Measurements from ENCODE around the gene CA9. TPM values are rescaled to one million over a fixed set of nuclear protein-coding genes. Genes with fewer than 3 reads are reported as not detected.
"Not testable (repeated sequence)": the region's sequence is repeated elsewhere in the genome, so short reads cannot be mapped to it uniquely, and the experiment has no call there.

CA9 gene
- total RNA-seq: 1 to 10 TPM in 1 of 8 experiments, under 1 TPM in 2, not detected in 5; 0.60 to 1.8 (median 0.87) TPM

DNA sequence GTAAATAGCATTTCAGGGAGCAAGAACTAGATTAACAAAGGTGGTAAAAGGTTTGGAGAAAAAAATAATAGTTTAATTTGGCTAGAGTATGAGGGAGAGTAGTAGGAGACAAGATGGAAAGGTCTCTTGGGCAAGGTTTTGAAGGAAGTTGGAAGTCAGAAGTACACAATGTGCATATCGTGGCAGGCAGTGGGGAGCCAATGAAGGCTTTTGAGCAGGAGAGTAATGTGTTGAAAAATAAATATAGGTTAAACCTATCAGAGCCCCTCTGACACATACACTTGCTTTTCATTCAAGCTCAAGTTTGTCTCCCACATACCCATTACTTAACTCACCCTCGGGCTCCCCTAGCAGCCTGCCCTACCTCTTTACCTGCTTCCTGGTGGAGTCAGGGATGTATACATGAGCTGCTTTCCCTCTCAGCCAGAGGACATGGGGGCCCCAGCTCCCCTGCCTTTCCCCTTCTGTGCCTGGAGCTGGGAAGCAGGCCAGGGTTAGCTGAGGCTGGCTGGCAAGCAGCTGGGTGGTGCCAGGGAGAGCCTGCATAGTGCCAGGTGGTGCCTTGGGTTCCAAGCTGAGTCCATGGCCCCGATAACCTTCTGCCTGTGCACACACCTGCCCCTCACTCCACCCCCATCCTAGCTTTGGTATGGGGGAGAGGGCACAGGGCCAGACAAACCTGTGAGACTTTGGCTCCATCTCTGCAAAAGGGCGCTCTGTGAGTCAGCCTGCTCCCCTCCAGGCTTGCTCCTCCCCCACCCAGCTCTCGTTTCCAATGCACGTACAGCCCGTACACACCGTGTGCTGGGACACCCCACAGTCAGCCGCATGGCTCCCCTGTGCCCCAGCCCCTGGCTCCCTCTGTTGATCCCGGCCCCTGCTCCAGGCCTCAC lies at the start of gene CA9:
Gene CA9, plus strand, starts transcription at position 797 of the 893 bp plus-strand sequence. Its CDS starts 32 bp downstream, at position 829.
- H3K4me3 ChIP-seq: no peak within 1 kb of the TSS
- 43 to 90% (median 78%) methylated on average over 1 to 2 of the region's 10 CpGs; no CpG with 5 or more reads in 1 of the 10 experiments for WGBS, 10 experiments
- no peak within 1 kb of the TSS for H3K27ac ChIP-seq
- in situ Hi-C loops (cut with MboI; ENCODE audit: low pct_unique_long_range_greater_than_20kb in 2 of 9, low sequenced_read_pairs in 9 of 9, unreplicated experiment in 9 of 9): no loop called here
- H3K4me1 ChIP-seq (replicated peaks in 1 of 2): no peaks in the 10 kb centered on the region
- ATAC-seq (replicated peaks in 6 of 8): peak in 1 of 8 experiments; percentile 7

DNA sequence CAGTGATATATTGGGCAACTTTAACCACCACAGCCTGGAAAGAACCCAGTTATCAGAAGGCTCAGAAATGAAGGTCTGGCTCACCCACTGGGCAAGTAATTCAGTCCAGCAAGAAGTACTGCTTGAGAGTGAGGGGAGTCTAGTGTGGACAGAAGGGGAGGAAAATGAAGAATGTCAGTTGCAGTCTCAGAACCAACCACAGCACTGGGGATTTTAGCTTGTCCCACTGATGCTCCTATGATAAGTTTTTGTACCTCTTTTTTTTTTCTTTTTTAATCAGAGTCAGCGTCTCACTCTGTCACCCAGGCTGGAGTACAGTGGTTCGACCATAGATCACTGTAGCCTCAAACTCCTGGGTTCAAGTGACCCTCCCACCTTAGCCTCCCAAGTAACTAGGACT lies 46.2 kb upstream of the CA9 start:
- WGBS, 10 experiments: 72 to 100% (median 86%) methylated on average over 1 to 2 of the region's 2 CpGs; no CpG with 5 or more reads in 3 of the 10 experiments
- ATAC-seq (replicated peaks in 6 of 8): no peak
- in situ Hi-C loops (cut with MboI; ENCODE audit: low pct_unique_long_range_greater_than_20kb in 2 of 9, low sequenced_read_pairs in 9 of 9, unreplicated experiment in 9 of 9): loop anchor here in 1 of 9 experiments (10.0 kb wide), 1 partner anchor 63 kb away; a partner anchor contains a TSS

DNA sequence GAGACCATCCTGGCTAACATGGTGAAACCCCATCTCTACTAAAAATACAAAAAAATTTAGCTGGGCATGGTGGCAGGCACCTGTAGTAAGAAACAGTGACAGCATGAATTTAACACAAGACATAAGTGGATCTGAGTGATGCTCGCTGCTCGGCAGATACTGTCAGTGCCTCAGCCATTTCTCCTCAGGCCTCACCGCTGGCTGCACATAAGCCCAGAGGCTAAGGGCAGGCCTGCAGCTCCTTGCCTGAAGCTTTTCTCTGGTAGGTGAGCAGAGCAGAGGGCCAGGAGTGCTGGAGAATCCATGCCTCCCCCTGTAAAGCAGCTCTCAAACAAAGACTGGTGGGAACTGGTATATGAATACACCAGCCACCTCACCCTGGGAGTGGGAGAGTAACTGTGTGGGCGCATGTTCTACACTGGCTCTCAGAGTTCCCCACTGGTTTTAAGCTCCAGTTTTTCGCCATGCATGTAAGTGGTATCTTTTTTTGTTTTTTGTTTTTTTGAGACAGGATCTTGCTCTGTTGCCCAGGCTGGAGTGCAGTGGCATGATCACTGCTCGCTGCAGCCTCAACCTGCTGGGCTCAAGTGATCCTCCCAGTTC lies 45.2 kb upstream of the CA9 start:
- no peak for ATAC-seq (replicated peaks in 6 of 8)
- no peaks in the 10 kb centered on the region for H3K4me1 ChIP-seq (replicated peaks in 1 of 2)
- 80 to 100% (median 90%) methylated on average over 1 to 3 of the region's 6 CpGs; no CpG with 5 or more reads in 3 of the 10 experiments for WGBS, 10 experiments
- no peak overlapping the region for H3K27ac ChIP-seq
- in situ Hi-C loops (cut with MboI; ENCODE audit: low pct_unique_long_range_greater_than_20kb in 2 of 9, low sequenced_read_pairs in 9 of 9, unreplicated experiment in 9 of 9): loop anchor here in 1 of 9 experiments (10.0 kb wide), 1 partner anchor 64 kb away; a partner anchor contains a TSS
- H3K4me3 ChIP-seq: no peak overlapping the region

More for the DNA sequence above, 46.2 kb upstream of the CA9 start:
- no peak overlapping the region for H3K27ac ChIP-seq
- H3K4me1 ChIP-seq (replicated peaks in 1 of 2): no peaks in the 10 kb centered on the region
- no peak overlapping the region for H3K4me3 ChIP-seq

DNA sequence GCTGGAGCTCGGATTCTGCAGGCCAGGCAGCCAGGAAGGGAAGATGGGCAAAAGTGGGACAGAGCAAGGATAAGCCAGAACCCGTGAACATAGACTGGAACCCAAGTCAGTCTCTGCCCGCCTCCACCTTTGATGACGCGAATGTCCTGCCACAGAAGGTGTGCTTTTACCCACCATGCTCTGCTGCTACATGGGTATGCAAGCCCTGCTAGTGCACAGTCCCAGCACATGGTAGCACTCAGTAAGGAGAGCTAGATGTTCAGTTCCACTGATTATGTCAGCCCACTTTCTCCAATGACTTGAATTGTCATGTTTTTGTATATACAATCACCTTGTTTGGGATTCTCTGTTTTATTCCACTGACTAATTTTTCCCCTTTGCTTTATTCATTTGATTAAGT lies 44.1 kb upstream of the CA9 start:
- WGBS, 10 experiments: 71 to 100% (median 89%) methylated on average over 1 to 5 of the region's 5 CpGs; no CpG with 5 or more reads in 5 of the 10 experiments
- in situ Hi-C loops (cut with MboI; ENCODE audit: low pct_unique_long_range_greater_than_20kb in 2 of 9, low sequenced_read_pairs in 9 of 9, unreplicated experiment in 9 of 9): loop anchor here in 1 of 9 experiments (10.0 kb wide), 1 partner anchor 65 kb away; a partner anchor contains a TSS
- no peak overlapping the region for H3K4me3 ChIP-seq
- no peaks in the 10 kb centered on the region for H3K4me1 ChIP-seq (replicated peaks in 1 of 2)
- ATAC-seq (replicated peaks in 6 of 8): no peak
- no peak overlapping the region for H3K27ac ChIP-seq

DNA sequence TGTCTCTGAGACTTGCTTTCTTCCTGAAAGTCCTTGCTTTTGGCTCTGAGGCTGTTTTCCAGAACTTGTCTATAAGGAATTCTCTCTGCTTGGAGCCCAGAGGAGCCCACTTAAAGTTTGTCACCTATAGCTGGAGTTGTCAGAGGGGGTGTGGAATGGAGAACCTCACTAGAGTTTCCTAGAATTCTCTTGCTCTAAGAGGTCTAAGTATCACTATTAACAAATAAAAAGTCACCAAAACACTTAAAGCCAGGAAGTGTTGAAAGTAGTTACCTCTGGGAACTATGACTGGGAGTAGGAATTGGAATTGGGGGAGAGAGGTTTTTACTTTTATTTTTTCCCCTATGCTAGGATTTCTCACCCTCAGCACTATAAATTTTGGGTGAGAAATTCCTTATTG lies 38.0 kb upstream of the CA9 start:
- no peak for ATAC-seq (replicated peaks in 6 of 8)
- in situ Hi-C loops (cut with MboI; ENCODE audit: low pct_unique_long_range_greater_than_20kb in 2 of 9, low sequenced_read_pairs in 9 of 9, unreplicated experiment in 9 of 9): no loop called here
- no peak overlapping the region for H3K27ac ChIP-seq
- H3K4me3 ChIP-seq: no peak overlapping the region
- no peaks in the 10 kb centered on the region for H3K4me1 ChIP-seq (replicated peaks in 1 of 2)

DNA sequence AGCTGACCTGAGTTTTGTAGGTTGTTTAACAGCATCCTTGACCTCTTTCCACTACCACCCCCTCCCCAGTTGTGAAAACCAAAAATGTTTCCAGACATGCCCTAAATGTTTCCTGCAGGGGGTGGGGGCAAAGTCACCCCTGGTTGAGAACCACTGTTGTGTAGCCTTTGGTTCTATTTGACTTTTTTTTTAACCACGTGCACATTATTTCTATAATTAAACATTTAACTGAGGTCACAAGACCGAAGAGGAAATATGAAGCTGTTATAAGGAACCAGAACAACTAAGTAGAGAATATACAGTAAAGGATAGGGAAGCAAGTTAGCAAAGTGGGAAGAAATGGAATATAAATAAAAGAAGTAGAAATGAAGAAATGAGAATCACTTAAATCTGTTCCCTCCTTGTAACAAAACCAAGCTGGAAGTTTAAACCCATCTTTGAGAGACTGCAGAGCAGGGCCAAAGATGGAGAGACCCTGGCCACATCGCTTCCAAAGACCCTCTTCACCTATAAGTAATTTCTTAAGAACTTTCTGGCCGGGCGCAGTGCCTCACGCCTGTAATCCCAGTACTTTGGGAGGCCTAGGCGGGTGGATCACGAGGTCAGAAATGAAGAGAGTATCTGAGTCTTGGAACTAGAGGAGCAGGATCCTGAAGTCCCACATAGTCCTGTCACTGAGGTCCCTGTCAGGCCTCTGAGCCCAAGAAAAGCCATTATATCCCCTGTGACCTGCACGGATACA lies 37.4 kb upstream of the CA9 start:
- WGBS, 10 experiments: 45 to 92% (median 83%) methylated on average over 2 to 7 of the region's 9 CpGs
- in situ Hi-C loops (cut with MboI; ENCODE audit: low pct_unique_long_range_greater_than_20kb in 2 of 9, low sequenced_read_pairs in 9 of 9, unreplicated experiment in 9 of 9): no loop called here
- no peak for ATAC-seq (replicated peaks in 6 of 8)

DNA sequence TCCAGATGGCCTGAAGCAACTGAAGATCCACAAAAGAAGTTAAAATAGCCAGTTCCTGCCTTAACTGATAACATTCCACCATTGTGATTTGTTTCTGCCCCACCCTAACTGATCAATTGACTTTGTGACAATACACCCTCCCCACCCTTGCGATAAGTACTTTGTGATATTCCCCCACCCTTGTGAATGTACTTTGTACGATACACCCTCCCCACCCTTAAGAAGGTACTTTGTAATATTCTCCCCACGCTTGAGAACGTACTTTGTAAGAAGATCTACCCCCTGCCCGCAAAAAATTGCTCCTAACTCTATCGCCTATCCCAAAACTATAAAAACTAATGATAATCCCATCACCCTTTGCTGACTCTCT lies 36.9 kb upstream of the CA9 start:
- 72 to 100% (median 79%) methylated on average over 1 to 4 of the region's 6 CpGs; no CpG with 5 or more reads in 4 of the 10 experiments for WGBS, 10 experiments
- H3K27ac ChIP-seq; H3K4me3 ChIP-seq; H3K4me1 ChIP-seq (replicated peaks in 1 of 2); ATAC-seq (replicated peaks in 6 of 8); in situ Hi-C loops (cut with MboI; ENCODE audit: low pct_unique_long_range_greater_than_20kb in 2 of 9, low sequenced_read_pairs in 9 of 9, unreplicated experiment in 9 of 9): not testable (repeated sequence)

More for the DNA sequence above, 37.4 kb upstream of the CA9 start:
- Histone ChIP-seq H3K4me3 (no peak overlapping the region), H3K4me1 (replicated peaks in 1 of 2) (no peaks in the 10 kb centered on the region), H3K27ac (no peak overlapping the region)

DNA sequence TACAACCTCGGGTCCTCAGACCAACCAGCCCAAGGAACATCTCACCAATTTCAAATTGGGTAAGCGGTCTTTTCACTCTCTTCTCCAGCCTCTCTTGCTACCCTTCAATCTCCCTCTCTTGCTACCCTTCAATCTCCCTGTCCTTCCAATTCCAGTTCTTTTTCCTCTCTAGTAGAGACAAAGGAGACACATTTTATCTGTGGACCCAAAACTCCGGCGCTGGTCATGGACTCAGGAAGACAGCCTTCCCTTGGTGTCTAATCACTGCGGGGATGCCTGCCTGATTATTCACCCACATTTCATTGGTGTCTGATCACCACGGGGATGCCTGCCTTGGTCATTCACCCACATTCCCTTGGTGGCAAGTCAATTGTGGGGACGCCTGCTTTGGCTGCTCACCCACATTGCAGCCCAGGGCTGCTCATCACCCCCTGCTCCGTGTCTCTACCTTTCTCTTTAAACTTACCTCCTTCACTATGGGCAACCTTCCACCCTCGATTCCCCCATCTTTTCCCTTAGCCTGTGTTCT lies 36.2 kb upstream of the CA9 start:
- ATAC-seq (replicated peaks in 6 of 8); H3K4me3 ChIP-seq; H3K27ac ChIP-seq; in situ Hi-C loops (cut with MboI; ENCODE audit: low pct_unique_long_range_greater_than_20kb in 2 of 9, low sequenced_read_pairs in 9 of 9, unreplicated experiment in 9 of 9); H3K4me1 ChIP-seq (replicated peaks in 1 of 2): not testable (repeated sequence)
- WGBS, 10 experiments: 20 to 100% (median 83%) methylated on average over 1 to 8 of the region's 9 CpGs; no CpG with 5 or more reads in 3 of the 10 experiments

DNA sequence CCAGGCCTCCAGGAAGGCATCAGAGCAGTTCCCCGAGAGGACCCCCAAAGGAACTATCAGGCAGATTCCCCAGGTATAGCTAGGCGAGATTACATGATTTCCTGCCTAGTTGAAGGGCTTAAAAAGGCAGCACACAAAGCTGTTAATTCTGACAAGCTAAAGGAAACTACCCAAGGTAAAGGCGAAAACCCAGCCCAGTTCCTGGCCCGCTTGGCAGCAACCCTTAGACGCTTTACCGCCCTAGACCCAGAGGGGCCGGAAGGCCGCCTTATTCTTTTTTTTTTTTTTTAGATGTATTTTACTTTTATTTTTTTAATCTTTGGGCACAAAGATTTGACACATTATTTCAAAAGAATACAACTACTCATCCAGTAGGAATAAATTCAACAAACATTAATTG lies 35.0 kb upstream of the CA9 start:
- in situ Hi-C loops (cut with MboI; ENCODE audit: low pct_unique_long_range_greater_than_20kb in 2 of 9, low sequenced_read_pairs in 9 of 9, unreplicated experiment in 9 of 9); H3K27ac ChIP-seq; ATAC-seq (replicated peaks in 6 of 8); H3K4me3 ChIP-seq; H3K4me1 ChIP-seq (replicated peaks in 1 of 2): not testable (repeated sequence)
- 69 to 100% (median 96%) methylated on average over 2 to 6 of the region's 8 CpGs; no CpG with 5 or more reads in 1 of the 10 experiments for WGBS, 10 experiments

DNA sequence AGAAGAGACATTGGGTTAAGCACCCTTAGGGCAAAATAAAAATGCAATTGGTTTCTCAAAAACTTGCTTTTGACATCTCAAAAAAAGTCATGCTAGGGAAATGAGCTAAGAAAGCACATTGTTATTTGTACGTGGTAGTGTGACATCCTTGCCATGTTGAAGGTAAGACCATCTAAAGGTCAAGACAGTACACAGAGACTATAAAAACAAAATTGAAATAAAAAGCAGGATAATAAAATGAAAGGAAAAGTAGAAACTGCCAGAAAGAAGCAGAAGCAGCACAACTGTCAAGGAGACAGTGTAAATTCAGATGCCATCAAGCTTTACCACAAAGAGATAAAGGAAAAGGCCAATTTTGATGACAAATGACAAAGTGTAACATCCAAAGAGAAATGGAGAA lies 34.5 kb upstream of the CA9 start:
- in situ Hi-C loops (cut with MboI; ENCODE audit: low pct_unique_long_range_greater_than_20kb in 2 of 9, low sequenced_read_pairs in 9 of 9, unreplicated experiment in 9 of 9); H3K27ac ChIP-seq; ATAC-seq (replicated peaks in 6 of 8); H3K4me3 ChIP-seq; H3K4me1 ChIP-seq (replicated peaks in 1 of 2): not testable (repeated sequence)
- WGBS, 10 experiments: 43 to 100% (median 90%) methylated on average over 1 of the region's 1 CpG; no CpG with 5 or more reads in 2 of the 10 experiments

DNA sequence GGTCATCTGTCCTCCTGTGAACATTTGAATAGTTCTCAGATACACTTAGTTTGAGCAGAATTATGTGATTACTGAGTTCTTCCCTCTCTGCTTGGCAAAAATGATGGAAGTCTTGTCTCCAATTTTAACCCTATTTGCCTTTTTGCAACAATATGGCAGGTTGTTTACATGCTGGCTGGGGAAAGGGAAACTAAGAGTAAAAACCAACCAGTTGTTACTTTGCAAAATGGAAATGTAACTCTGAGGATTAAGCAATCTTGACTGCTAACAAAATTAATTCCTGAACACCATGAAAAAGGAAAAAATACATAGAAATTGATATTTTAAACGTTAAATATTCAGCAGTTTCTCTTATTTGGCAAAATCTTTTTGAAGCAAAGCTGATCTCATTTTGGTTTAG lies 34.1 kb upstream of the CA9 start:
- 33 to 100% (median 73%) methylated on average over 1 of the region's 1 CpG; no CpG with 5 or more reads in 2 of the 10 experiments for WGBS, 10 experiments
- no peak for ATAC-seq (replicated peaks in 6 of 8)
- no peak overlapping the region for H3K27ac ChIP-seq
- in situ Hi-C loops (cut with MboI; ENCODE audit: low pct_unique_long_range_greater_than_20kb in 2 of 9, low sequenced_read_pairs in 9 of 9, unreplicated experiment in 9 of 9): no loop called here
- H3K4me1 ChIP-seq (replicated peaks in 1 of 2): no peaks in the 10 kb centered on the region
- H3K4me3 ChIP-seq: no peak overlapping the region

DNA sequence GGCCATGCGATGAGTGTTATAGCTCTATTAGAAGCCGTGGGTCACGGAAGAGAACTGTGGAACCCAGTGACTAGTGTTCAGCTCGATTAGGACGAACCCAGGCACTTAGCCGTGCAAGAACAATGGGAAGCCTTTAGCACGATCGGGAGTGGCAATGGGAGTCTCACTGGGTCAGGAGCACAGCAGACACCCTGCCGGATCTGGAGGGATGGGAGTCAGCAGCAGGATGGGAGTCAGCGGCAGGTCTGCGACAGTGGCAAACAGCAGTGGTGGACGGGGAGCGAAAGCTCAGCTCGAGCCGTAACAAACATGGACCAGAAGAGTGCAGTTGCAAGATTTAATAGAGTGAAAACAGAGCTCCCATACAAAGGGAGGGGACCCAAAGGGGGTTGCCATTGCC lies 33.3 kb upstream of the CA9 start:
- WGBS, 10 experiments: 92 to 100% (median 93%) methylated on average over 1 to 5 of the region's 15 CpGs; no CpG with 5 or more reads in 5 of the 10 experiments

More for the DNA sequence above, 33.3 kb upstream of the CA9 start:
- H3K4me3 ChIP-seq; H3K4me1 ChIP-seq (replicated peaks in 1 of 2); ATAC-seq (replicated peaks in 6 of 8); H3K27ac ChIP-seq; in situ Hi-C loops (cut with MboI; ENCODE audit: low pct_unique_long_range_greater_than_20kb in 2 of 9, low sequenced_read_pairs in 9 of 9, unreplicated experiment in 9 of 9): not testable (repeated sequence)
